Measurements from ENCODE around the gene SLC25A33. TPM values are rescaled to one million over a fixed set of nuclear protein-coding genes. Genes with fewer than 3 reads are reported as not detected.

The SLC25A33 gene
- polyA plus RNA-seq, 1 donor (not counting 4 experiments of a cell fraction or from before 2014, with no cell fraction given) = 4.5 TPM

GRCh38 chr1:9600861-9601834 lies 61.9 kb downstream of the SLC25A33 start:
- no peak for TF ChIP-seq EZH2 (IDR thresholded peaks at IDR 0.05; ENCODE audit: low read length)
- TF ChIP-seq CTCF (optimal IDR thresholded peaks at IDR 0.05 in 1 of 3, IDR thresholded peaks at IDR 0.05 in 1 of 3, conservative IDR thresholded peaks at IDR 0.05 in 1 of 3; ENCODE audit: extremely low read depth in 1 of 3, insufficient read depth in 2 of 3, low read length in 3 of 3) = no peak
- no peak for FAIRE-seq
- no peaks in the 10 kb centered on the region for H4K20me1 ChIP-seq (ENCODE audit: control insufficient read depth, extremely low read depth, insufficient read depth, low read length)
- H3K4me2 ChIP-seq (ENCODE audit: control insufficient read depth, extremely low read depth, insufficient read depth, low read depth, low read length) = no peak overlapping the region
- no peaks in the 10 kb centered on the region for H3K79me2 ChIP-seq (ENCODE audit: control insufficient read depth, insufficient read depth, low read length)
- DNase-seq (ENCODE audit: low read depth, low spot score) = no peak
- H3K36me3 ChIP-seq (ENCODE audit: control insufficient read depth in 2 of 2, extremely low read depth in 1 of 2, insufficient read depth in 2 of 2, low read length in 2 of 2) = peaks cover 14 to 21% of the 10 kb centered on the region in 2 experiments
- H2AFZ ChIP-seq (ENCODE audit: control insufficient read depth, low read length) = no peak overlapping the region
- no peaks in the 10 kb centered on the region for H3K4me1 ChIP-seq (ENCODE audit: control insufficient read depth, extremely low read depth, insufficient read depth, low read length)
- no peak overlapping the region for H3K4me3 ChIP-seq (ENCODE audit: control insufficient read depth in 2 of 3, extremely low read depth in 1 of 3, insufficient read depth in 2 of 3, low read depth in 1 of 3, low read length in 3 of 3)
- no peaks in the 10 kb centered on the region for H3K27me3 ChIP-seq (ENCODE audit: control insufficient read depth, extremely low read depth, insufficient read depth, low read length)
- no peaks in the 10 kb centered on the region for H3K9me3 ChIP-seq (ENCODE audit: control insufficient read depth, low read depth, low read length)
- no peaks in the 10 kb centered on the region for H3K9me1 ChIP-seq (ENCODE audit: control insufficient read depth, extremely low read depth, insufficient read depth, low read length)
- dilution Hi-C loops (cut with MboI; ENCODE audit: extremely low pct_ligation_motif_present, low sequenced_read_pairs) = no loop called here
- no peak overlapping the region for H3K9ac ChIP-seq (ENCODE audit: control insufficient read depth, extremely low read depth, insufficient read depth, low read length)
- H3K27ac ChIP-seq (ENCODE audit: control insufficient read depth, insufficient read depth, low read length) = no peak overlapping the region

- Histone ChIP-seq H3K79me2 (ENCODE audit: control insufficient read depth, insufficient read depth, low read length) (no peaks in the 10 kb centered on the region), H3K9me3 (ENCODE audit: control insufficient read depth, low read depth, low read length) (no peaks in the 10 kb centered on the region), H2AFZ (ENCODE audit: control insufficient read depth, low read length) (no peak overlapping the region), H3K27me3 (ENCODE audit: control insufficient read depth, extremely low read depth, insufficient read depth, low read length) (no peaks in the 10 kb centered on the region), H3K4me1 (ENCODE audit: control insufficient read depth, extremely low read depth, insufficient read depth, low read length) (no peaks in the 10 kb centered on the region), H3K9ac (ENCODE audit: control insufficient read depth, extremely low read depth, insufficient read depth, low read length) (no peak overlapping the region), H3K9me1 (ENCODE audit: control insufficient read depth, extremely low read depth, insufficient read depth, low read length) (no peaks in the 10 kb centered on the region), H4K20me1 (ENCODE audit: control insufficient read depth, extremely low read depth, insufficient read depth, low read length) (no peaks in the 10 kb centered on the region), H3K36me3 (ENCODE audit: control insufficient read depth in 2 of 2, extremely low read depth in 1 of 2, insufficient read depth in 2 of 2, low read length in 2 of 2) (peaks cover 14 to 19% of the 10 kb centered on the region in 2 experiments), H3K4me2 (ENCODE audit: control insufficient read depth, extremely low read depth, insufficient read depth, low read depth, low read length) (no peak overlapping the region), H3K27ac (ENCODE audit: control insufficient read depth, insufficient read depth, low read length) (no peak overlapping the region), H3K4me3 (ENCODE audit: control insufficient read depth in 2 of 3, extremely low read depth in 1 of 3, insufficient read depth in 2 of 3, low read depth in 1 of 3, low read length in 3 of 3) (no peak overlapping the region)
- FAIRE-seq = no peak
- TF ChIP-seq EZH2 (IDR thresholded peaks at IDR 0.05; ENCODE audit: low read length) (no peak), CTCF (optimal IDR thresholded peaks at IDR 0.05 in 1 of 3, IDR thresholded peaks at IDR 0.05 in 1 of 3, conservative IDR thresholded peaks at IDR 0.05 in 1 of 3; ENCODE audit: extremely low read depth in 1 of 3, insufficient read depth in 2 of 3, low read length in 3 of 3) (no peak)
- dilution Hi-C loops (cut with MboI; ENCODE audit: extremely low pct_ligation_motif_present, low sequenced_read_pairs) = no loop called here
- no peak for DNase-seq (ENCODE audit: low read depth, low spot score)
Measured at GRCh38 chr1:9601942-9602793, 62.9 kb downstream of the SLC25A33 start.
